ENCODE data around the gene DZIP1.

- TF ChIP-seq CTCF (optimal IDR thresholded peaks at IDR 0.05 in 1 of 3, IDR thresholded peaks at IDR 0.05 in 1 of 3, conservative IDR thresholded peaks at IDR 0.05 in 1 of 3; ENCODE audit: extremely low read depth in 1 of 3, insufficient read depth in 2 of 3, low read length in 3 of 3) = no peak
- TF ChIP-seq EZH2 (IDR thresholded peaks at IDR 0.05; ENCODE audit: low read length) = no peak
Measured at GRCh38 chr13:95601906-95602305, 42.6 kb downstream of the DZIP1 start.
